ENCODE data around the gene BLNK. TPM values are rescaled to one million over a fixed set of nuclear protein-coding genes. Genes with fewer than 3 reads are reported as not detected.

The BLNK gene
- total and polyA plus RNA-seq, 2 experiments from 2014 or later: not detected

GRCh38 chr10:96242822-96243221 is 28.5 kb downstream of the BLNK start:
- DNase-seq: no peak
- Histone ChIP-seq H3K9me2 (ENCODE audit: insufficient read depth) (no peaks in the 10 kb centered on the region), H3F3A (ENCODE audit: insufficient read depth) (no peaks in the 10 kb centered on the region), H3K36me3 (ENCODE audit: low read depth) (no peaks in the 10 kb centered on the region), H4K20me1 (ENCODE audit: insufficient read depth) (no peaks in the 10 kb centered on the region), H3K4me3 (no peak overlapping the region), H3K9me3 (ENCODE audit: low read depth) (no peaks in the 10 kb centered on the region), H3K27me3 (replicated peaks; ENCODE audit: insufficient read depth) (no peaks in the 10 kb centered on the region; the same call in 1 of the 2 replicates), H3K4me1 (ENCODE audit: insufficient read depth) (no peaks in the 10 kb centered on the region), H2AFZ (no peak overlapping the region), H3K4me2 (ENCODE audit: unreplicated experiment) (no peak overlapping the region), H3K9ac (no peak overlapping the region), H3K27ac (no peak overlapping the region), H3K79me2 (ENCODE audit: insufficient read depth) (no peaks in the 10 kb centered on the region)
- WGBS, 2 experiments (ENCODE audit: low coverage in 1 of 2, low lambda C conversion rate in 2 of 2, missing lambda C conversion rate in 2 of 2): 9 to 26% methylated on average over 2 of the region's 2 CpGs
- no peak for TF ChIP-seq EZH2 (IDR thresholded peaks at IDR 0.05; ENCODE audit: insufficient read depth, poor library complexity, severe bottlenecking)
- no peak for TF ChIP-seq EZH2phosphoT487 (IDR thresholded peaks at IDR 0.05; ENCODE audit: insufficient read depth, low read depth)
- in situ Hi-C loops (cut with MboI): no loop called here

DNA sequence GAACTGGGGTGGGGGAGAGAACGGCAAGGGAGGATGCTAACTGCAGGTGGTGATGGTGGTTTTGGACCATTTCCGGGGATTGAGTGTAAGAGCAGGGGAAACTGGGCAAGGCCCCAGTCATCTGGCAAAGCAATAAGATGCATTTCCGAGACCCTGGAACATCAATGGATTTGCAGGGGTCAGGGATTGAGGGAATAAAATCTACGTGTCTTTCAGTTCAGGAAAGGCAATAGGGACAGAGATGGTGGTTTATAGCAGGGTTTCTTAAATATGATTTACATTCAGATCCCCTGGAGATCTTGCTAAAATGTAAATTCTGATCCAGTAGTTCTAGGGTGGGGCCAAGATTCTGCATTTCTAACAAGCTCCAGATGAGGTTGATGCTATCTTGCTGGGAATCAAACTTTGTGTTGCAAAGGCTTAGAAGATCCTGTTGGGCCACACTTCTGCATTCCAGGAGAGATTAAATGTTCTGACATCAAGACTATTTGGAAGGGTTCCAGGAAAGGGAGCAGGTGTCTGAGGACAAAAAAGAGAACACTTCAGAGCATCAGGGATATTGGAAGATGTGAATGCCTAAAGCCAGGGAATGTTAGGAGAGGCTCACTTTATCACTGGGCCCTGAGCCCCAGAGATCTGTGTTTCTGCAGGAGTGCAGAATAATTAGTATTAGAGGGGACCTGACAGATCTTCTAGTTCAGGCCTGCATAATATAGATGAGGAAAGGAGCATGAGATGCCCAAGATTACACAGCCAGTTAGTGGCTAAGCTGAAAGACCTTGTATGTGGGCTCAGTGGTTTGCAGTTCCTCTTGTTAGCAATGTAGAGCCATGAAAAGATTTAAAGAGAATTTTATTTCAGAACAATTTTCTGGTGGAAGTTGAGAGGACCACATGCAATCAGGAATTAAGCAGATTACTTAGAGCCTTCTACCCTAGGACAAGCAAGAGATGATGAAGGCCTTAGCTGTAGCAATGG is 32.4 kb downstream of the BLNK start:
- Histone ChIP-seq H3K36me3 (ENCODE audit: low read depth) (no peaks in the 10 kb centered on the region), H3K4me2 (ENCODE audit: unreplicated experiment) (no peak overlapping the region), H3K9ac (no peak overlapping the region), H3K9me2 (ENCODE audit: insufficient read depth) (no peaks in the 10 kb centered on the region), H3K9me3 (ENCODE audit: low read depth) (no peaks in the 10 kb centered on the region), H3K79me2 (ENCODE audit: insufficient read depth) (no peaks in the 10 kb centered on the region), H3K27me3 (replicated peaks; ENCODE audit: insufficient read depth) (no peaks in the 10 kb centered on the region; the same call in 1 of the 2 replicates), H3K4me1 (ENCODE audit: insufficient read depth) (no peaks in the 10 kb centered on the region), H3K27ac (no peak overlapping the region), H4K20me1 (ENCODE audit: insufficient read depth) (no peaks in the 10 kb centered on the region), H3K4me3 (no peak overlapping the region), H2AFZ (no peak overlapping the region), H3F3A (ENCODE audit: insufficient read depth) (no peaks in the 10 kb centered on the region)
- in situ Hi-C loops (cut with MboI): no loop called here
- TF ChIP-seq EZH2phosphoT487 (IDR thresholded peaks at IDR 0.05; ENCODE audit: insufficient read depth, low read depth) (no peak), EZH2 (IDR thresholded peaks at IDR 0.05; ENCODE audit: insufficient read depth, poor library complexity, severe bottlenecking) (no peak)
- no peak for DNase-seq
- 28 to 30% methylated on average over 4 of the region's 4 CpGs for WGBS, 2 experiments (ENCODE audit: low coverage in 1 of 2, low lambda C conversion rate in 2 of 2, missing lambda C conversion rate in 2 of 2)

DNA sequence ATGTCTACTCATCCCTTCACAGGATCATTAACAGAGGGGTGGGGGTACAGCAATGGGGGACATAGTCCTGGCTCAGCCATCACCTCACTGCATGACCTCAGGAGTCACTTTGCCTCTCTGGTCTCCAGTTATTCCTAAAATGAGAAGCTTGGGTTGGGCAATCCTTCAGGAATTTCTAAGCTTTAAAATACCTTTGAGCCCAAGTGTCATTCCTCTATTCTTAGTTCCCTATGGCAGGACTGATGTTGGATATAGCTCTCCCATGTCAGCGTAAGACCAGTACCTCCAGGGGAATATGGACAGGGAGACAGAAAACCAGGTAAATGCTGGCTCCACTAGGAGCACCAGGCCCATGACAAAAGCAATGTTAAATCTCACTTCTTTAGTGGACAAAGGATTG is 34.5 kb downstream of the BLNK start:
- Histone ChIP-seq H3K79me2 (ENCODE audit: insufficient read depth) (no peaks in the 10 kb centered on the region), H3K27me3 (replicated peaks; ENCODE audit: insufficient read depth) (no peaks in the 10 kb centered on the region), H3F3A (ENCODE audit: insufficient read depth) (no peaks in the 10 kb centered on the region), H3K9me2 (ENCODE audit: insufficient read depth) (no peaks in the 10 kb centered on the region), H2AFZ (no peak overlapping the region), H3K4me3 (no peak overlapping the region), H4K20me1 (ENCODE audit: insufficient read depth) (no peaks in the 10 kb centered on the region), H3K9me3 (ENCODE audit: low read depth) (no peaks in the 10 kb centered on the region), H3K27ac (no peak overlapping the region), H3K4me1 (ENCODE audit: insufficient read depth) (no peaks in the 10 kb centered on the region), H3K4me2 (ENCODE audit: unreplicated experiment) (no peak overlapping the region), H3K9ac (no peak overlapping the region), H3K36me3 (ENCODE audit: low read depth) (no peaks in the 10 kb centered on the region)
- no peak for TF ChIP-seq EZH2phosphoT487 (IDR thresholded peaks at IDR 0.05; ENCODE audit: insufficient read depth, low read depth)
- TF ChIP-seq EZH2 (IDR thresholded peaks at IDR 0.05; ENCODE audit: insufficient read depth, poor library complexity, severe bottlenecking): no peak
- DNase-seq: no peak
- in situ Hi-C loops (cut with MboI): no loop called here
- whole genome bisulfite sequencing, 2 experiments (ENCODE audit: low coverage in 1 of 2, low lambda C conversion rate in 2 of 2, missing lambda C conversion rate in 2 of 2): 58 to 71% methylated on average over 1 of the region's 1 CpG

- Histone ChIP-seq H3K36me3 (ENCODE audit: low read depth) (no peaks in the 10 kb centered on the region), H3K9ac (no peak overlapping the region), H3K4me3 (no peak overlapping the region), H3K79me2 (ENCODE audit: insufficient read depth) (no peaks in the 10 kb centered on the region), H4K20me1 (ENCODE audit: insufficient read depth) (no peaks in the 10 kb centered on the region), H3K9me3 (ENCODE audit: low read depth) (no peaks in the 10 kb centered on the region), H3K27ac (no peak overlapping the region), H3K4me2 (ENCODE audit: unreplicated experiment) (no peak overlapping the region), H2AFZ (no peak overlapping the region), H3K27me3 (replicated peaks; ENCODE audit: insufficient read depth) (no peaks in the 10 kb centered on the region), H3F3A (ENCODE audit: insufficient read depth) (no peaks in the 10 kb centered on the region), H3K9me2 (ENCODE audit: insufficient read depth) (no peaks in the 10 kb centered on the region), H3K4me1 (ENCODE audit: insufficient read depth) (no peaks in the 10 kb centered on the region)
- in situ Hi-C loops (cut with MboI): no loop called here
- TF ChIP-seq EZH2 (IDR thresholded peaks at IDR 0.05; ENCODE audit: insufficient read depth, poor library complexity, severe bottlenecking) (no peak), EZH2phosphoT487 (IDR thresholded peaks at IDR 0.05; ENCODE audit: insufficient read depth, low read depth) (no peak)
- WGBS, 2 experiments (ENCODE audit: low coverage in 1 of 2, low lambda C conversion rate in 2 of 2, missing lambda C conversion rate in 2 of 2): 55 to 62% methylated on average over 6 of the region's 6 CpGs
- no peak for DNase-seq
Observed at GRCh38 chr10:96236090-96236478, 35.3 kb downstream of the BLNK start.

Measured in GM23248 (cell line).